Smooth muscle cell (in vitro differentiated cells): ENCODE data around the gene CLTC. TPM values are rescaled to one million over a fixed set of nuclear protein-coding genes. Genes with fewer than 3 reads are reported as not detected.

Experiments used
- DNase-seq: peaks from one replicate; lab custom pipeline; 2025; ENCODE audit not compliant: unreplicated experiment; lab: John Stamatoyannopoulos, UW
- H2AFZ ChIP-seq: fragments of 200-600 bp; sonication (generic); 2 replicates; pipeline ENCODE4 v1.6.0; 2016; ENCODE audit warnings: antibody characterized with exemption, low read depth, mild to moderate bottlenecking
- H3F3A ChIP-seq: fragments of 200-600 bp; sonication (generic); 2 replicates; pipeline ENCODE4 v1.6.0; 2017; ENCODE audit warnings: antibody characterized with exemption, low read depth
- H3K27ac ChIP-seq: fragments of 200-600 bp; sonication (generic); 2 replicates; pipeline ENCODE4 v1.5.1; 2016; ENCODE audit warnings: low read depth, mild to moderate bottlenecking
- H3K27me3 ChIP-seq: fragments of 200-600 bp; sonication (generic); 2 replicates; pipeline ENCODE4 v1.6.1; 2016; ENCODE audit warnings: low read depth, mild to moderate bottlenecking
- H3K36me3 ChIP-seq: fragments of 200-600 bp; sonication (generic); 2 replicates; pipeline ENCODE4 v1.5.1; 2016; ENCODE audit warnings: low read depth
- H3K4me1 ChIP-seq: fragments of 200-600 bp; sonication (generic); 2 replicates; pipeline ENCODE4 v1.5.1; 2016; ENCODE audit warnings: low read depth
- H3K4me2 ChIP-seq: fragments of 200-600 bp; sonication (generic); 2 replicates; pipeline ENCODE4 v1.6.0; 2016; ENCODE audit warnings: mild to moderate bottlenecking
- H3K4me3 ChIP-seq: fragments of 200-600 bp; sonication (generic); 2 replicates; pipeline ENCODE4 v1.5.1; 2016; ENCODE audit warnings: mild to moderate bottlenecking
- H3K79me2 ChIP-seq: fragments of 200-600 bp; sonication (generic); 2 replicates; pipeline ENCODE4 v1.6.0; 2016; ENCODE audit warnings: low read depth, mild to moderate bottlenecking
- H3K9ac ChIP-seq: fragments of 200-600 bp; sonication (generic); 2 replicates; pipeline ENCODE4 v1.6.0; 2016; ENCODE audit warnings: low read depth
- H3K9me3 ChIP-seq: fragments of 200-600 bp; sonication (generic); replicated peaks from 2 replicates; pipeline ENCODE4 v1.5.1; 2016; ENCODE audit warnings: low read depth
- H4K20me1 ChIP-seq: fragments of 200-600 bp; sonication (generic); 2 replicates; pipeline ENCODE4 v1.6.0; 2016; ENCODE audit warnings: low read depth
- CTCF ChIP-seq: fragments of 200-600 bp; sonication (generic); IDR thresholded peaks from 2 replicates; pipeline ENCODE4 v1.5.1; 2017; ENCODE audit warnings: borderline replicate concordance, mild to moderate bottlenecking, antibody characterized with exemption; ENCODE audit not compliant: insufficient read depth, poor library complexity, severe bottlenecking
- WGBS: methylation state at CpG from one replicate; pipeline ENCODE4 v1.1.7; 2016; ENCODE audit warnings: low lambda C conversion rate; 5-methylcytosine and 5-hydroxymethylcytosine counted together
- polyA plus RNA-seq: library from polyadenylated mRNA; unstranded; fragments of >200 nt; fragmentation: Nextera tagmentation; extraction: Ambion mirVana; gene quantifications from 2 replicates; pipeline ENCODE4 v1.2.1, GENCODE V29; 2016
- total RNA-seq: library from RNA; depleted of rRNA; stranded (reverse); fragments of >200 nt; gene quantifications from 2 replicates; pipeline ENCODE4 v1.2.3, GENCODE V29; 2014

The CLTC gene
- total and polyA plus RNA-seq, 2 experiments from 2014 or later = 102 to 362 TPM

DNA sequence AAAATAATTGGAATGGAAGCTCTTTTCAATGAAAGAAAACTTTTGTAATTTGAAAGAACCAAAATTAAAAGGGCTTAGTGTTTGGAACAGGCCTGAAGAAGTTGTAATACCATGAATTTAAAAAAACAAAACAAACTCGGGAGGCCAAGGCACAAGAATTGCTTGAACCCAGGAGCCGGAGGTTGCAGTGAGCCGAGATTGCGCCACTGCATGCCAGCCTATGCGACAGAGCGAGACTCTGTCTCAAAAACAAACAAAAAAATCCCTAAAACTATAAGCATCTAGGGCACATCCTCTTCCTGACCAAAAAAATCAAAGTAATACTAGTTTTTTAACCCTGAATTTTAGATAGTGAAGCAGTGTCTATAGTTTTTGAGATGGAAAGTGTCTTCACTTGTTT is 12.7 kb downstream of the CLTC start:
- Histone ChIP-seq H3K27me3 (no peaks in the 10 kb centered on the region), H3K27ac (peak overlapping the region; percentile 35), H3K4me2 (no peak overlapping the region)

DNA sequence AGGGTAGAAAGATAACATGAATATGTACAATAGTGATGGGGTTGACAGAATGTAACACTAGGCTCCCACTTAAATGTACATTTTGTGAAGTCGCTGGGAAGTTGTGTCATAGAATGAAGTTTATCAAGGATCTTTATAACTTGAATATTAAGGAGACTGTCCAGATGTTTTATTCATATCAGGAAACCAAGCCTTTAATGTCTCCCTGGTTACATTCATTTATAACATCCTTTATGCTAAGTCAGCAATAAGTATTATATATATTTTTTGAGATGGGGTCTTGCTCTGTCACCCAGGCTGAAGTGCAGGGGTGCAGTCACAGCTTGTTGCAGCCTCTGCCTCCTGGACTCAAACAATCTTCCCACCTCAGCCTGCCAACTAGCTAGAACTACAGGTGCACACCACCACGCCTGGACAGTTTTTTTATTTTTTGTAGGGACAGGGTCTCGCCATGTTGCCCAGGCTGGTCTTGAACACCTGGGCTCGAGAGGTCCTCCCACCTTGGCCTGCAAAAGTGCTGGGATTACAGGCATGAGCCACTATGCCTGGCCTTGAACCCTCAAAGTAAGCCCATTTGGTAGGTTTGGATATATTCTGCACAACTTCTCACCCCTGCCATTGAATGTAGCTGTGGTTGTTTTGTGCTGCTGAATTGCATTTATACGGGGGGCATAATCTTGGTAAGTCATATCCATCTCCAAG is 14.1 kb downstream of the CLTC start:
- Histone ChIP-seq H3K4me1 (no peaks in the 10 kb centered on the region), H3K79me2 (peaks cover 100% of the 10 kb centered on the region), H3K4me3 (no peak overlapping the region), H3K27me3 (no peaks in the 10 kb centered on the region), H3K36me3 (no peaks in the 10 kb centered on the region), H3K9me3 (no peaks in the 10 kb centered on the region), H4K20me1 (peaks cover 100% of the 10 kb centered on the region), H3F3A (peaks cover 34% of the 10 kb centered on the region), H2AFZ (no peak overlapping the region), H3K9ac (no peak overlapping the region), H3K27ac (peak overlapping the region; percentile 35), H3K4me2 (peak overlapping the region; percentile 3)
- WGBS = 97% methylated on average over 5 of the region's 5 CpGs
- no peak for DNase-seq
- TF ChIP-seq CTCF = no peak

More for the DNA sequence above, 12.7 kb downstream of the CLTC start:
- no peak for TF ChIP-seq CTCF
- no peaks in the 10 kb centered on the region for H3K4me1 ChIP-seq
- H3F3A ChIP-seq = peaks cover 34% of the 10 kb centered on the region
- DNase-seq = no peak
- 76% methylated on average over 6 of the region's 6 CpGs for WGBS
- H3K79me2 ChIP-seq = peaks cover 100% of the 10 kb centered on the region
- no peak overlapping the region for H3K4me3 ChIP-seq
- no peak overlapping the region for H3K9ac ChIP-seq
- no peak overlapping the region for H2AFZ ChIP-seq
- H3K9me3 ChIP-seq = no peaks in the 10 kb centered on the region
- peaks cover 100% of the 10 kb centered on the region for H4K20me1 ChIP-seq
- H3K36me3 ChIP-seq = no peaks in the 10 kb centered on the region

DNA sequence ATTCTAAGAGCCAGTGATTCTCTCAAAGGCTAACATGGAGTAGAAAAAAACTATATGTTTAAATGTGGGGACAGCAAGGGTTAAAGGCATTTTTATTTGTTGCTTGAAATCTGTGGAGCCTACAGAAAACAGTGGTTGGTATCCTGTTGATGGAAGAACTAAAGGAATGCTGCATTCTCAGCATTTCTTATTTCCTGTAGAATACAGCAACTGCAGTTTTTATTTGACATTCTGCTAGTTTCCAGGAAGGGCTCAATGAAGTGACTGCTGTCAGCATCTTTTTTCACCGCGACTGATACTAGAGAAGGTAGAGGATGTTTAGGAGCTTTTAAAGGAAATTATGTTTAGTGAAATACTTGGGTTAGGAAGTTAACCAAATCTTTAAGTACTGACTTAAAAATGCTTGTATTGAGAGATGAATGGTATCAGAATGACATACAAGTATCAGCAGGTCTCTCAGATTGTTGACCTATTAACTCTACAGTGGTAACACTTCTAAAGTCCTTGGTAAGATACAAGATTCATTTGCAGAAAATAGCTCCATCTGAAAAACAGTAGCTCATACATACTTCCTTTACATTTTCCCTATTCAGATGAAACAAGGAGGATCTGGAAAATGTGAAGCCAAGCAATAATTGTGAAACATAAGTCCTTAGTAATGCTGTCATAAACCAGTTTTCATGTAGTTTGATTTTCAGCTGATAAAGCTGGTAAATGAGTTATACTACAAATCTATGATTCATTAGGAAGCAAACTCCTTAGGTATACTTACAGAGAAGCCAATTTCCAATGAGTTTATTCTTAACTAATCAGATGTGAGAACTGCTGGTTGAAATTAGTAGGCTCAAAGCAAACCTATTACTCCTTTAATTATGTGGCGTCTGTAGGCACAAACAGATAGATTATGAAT is 15.2 kb downstream of the CLTC start:
- Histone ChIP-seq H3K4me3 (no peak overlapping the region), H3F3A (peaks cover 29% of the 10 kb centered on the region), H3K27ac (peak overlapping the region; percentile 21), H3K36me3 (no peaks in the 10 kb centered on the region), H4K20me1 (peaks cover 100% of the 10 kb centered on the region), H3K79me2 (peaks cover 100% of the 10 kb centered on the region), H3K9me3 (no peaks in the 10 kb centered on the region), H3K4me1 (no peaks in the 10 kb centered on the region), H2AFZ (no peak overlapping the region), H3K4me2 (peak overlapping the region; percentile 3), H3K9ac (no peak overlapping the region), H3K27me3 (no peaks in the 10 kb centered on the region)
- no peak for TF ChIP-seq CTCF
- no peak for DNase-seq
- WGBS = 42% methylated on average over 3 of the region's 3 CpGs
